Testis (tissue), 3 donors: ENCODE results near the gene LRRC26. TPM values are rescaled to one million over a fixed set of nuclear protein-coding genes. Genes with fewer than 3 reads are reported as not detected.
A peak's percentile ranks its signal among the peaks of the same experiment; 100 is the strongest.

ENCODE experiments used
- DNase-seq: peaks from one replicate; pipeline ENCODE4 v3.0.0-alpha.2; 2019
- H3K27ac ChIP-seq, 2 donors: fragments of 200-600 bp; sonication (generic); one replicate each; pipeline ENCODE4 v1.5.1; 2019
- H3K27me3 ChIP-seq: fragments of 200-600 bp; sonication (generic); one replicate; pipeline ENCODE4 v1.5.1; 2019
- H3K36me3 ChIP-seq: fragments of 200-600 bp; sonication (generic); one replicate; pipeline ENCODE4 v1.5.1; 2017; ENCODE audit warnings: low read depth; ENCODE audit errors: missing control alignments
- H3K4me1 ChIP-seq: fragments of 200-600 bp; sonication (generic); one replicate; pipeline ENCODE4 v1.5.1; 2019
- H3K4me3 ChIP-seq, 2 donors: fragments of 200-600 bp; sonication (generic); one replicate each; pipeline ENCODE4 v1.5.1; 2017 to 2019
- H3K9me3 ChIP-seq: fragments of 200-600 bp; sonication (generic); one replicate; pipeline ENCODE4 v1.5.1; 2017
- POLR2A ChIP-seq: fragments of 450-650 bp; IDR thresholded peaks from one replicate; pipeline ENCODE4 v1.6.1; 2017; ENCODE audit warnings: antibody characterized with exemption, mild to moderate bottlenecking, moderate library complexity
- WGBS, 2 donors: methylation state at CpG; one replicate each; pipeline ENCODE4 v1.1.5; 2018; 5-methylcytosine and 5-hydroxymethylcytosine counted together
- intact Hi-C: fragments of 100-400 bp; cut with DNase I; formaldehyde crosslinking; loops from one replicate; pipeline ENCODE4 v1.15.1; 2023; ENCODE audit warnings: low total_unique reads
- polyA plus RNA-seq: library from polyadenylated mRNA; stranded (reverse); fragments of 350-450 nt; fragmentation: Illumina TruSeq; extraction: RNeasy Lipid Tissue Mini Kit (QIAGEN cat#74804); gene quantifications from one replicate; pipeline ENCODE4 v1.2.3, GENCODE V29; 2014; ENCODE audit warnings: low read depth, low replicate concordance; ENCODE audit not compliant: insufficient read depth
- total RNA-seq, 2 donors: library from RNA; depleted of rRNA; stranded (reverse); fragments of >200 nt; gene quantifications; one replicate each; pipeline ENCODE4 v1.2.3, GENCODE V29; 2016
- TF ChIP-seq, protein P1 (sequence below), 3 experiments: fragments of 450-650 bp in 2 of 3; fragments of 200-600 bp in 1 of 3; sonication (generic) in 1 of 3; IDR thresholded peaks; one replicate each; pipeline ENCODE4 v1.5.1; 2016 to 2019; ENCODE audit warnings: antibody characterized with exemption in 3 of 3, mild to moderate bottlenecking in 2 of 3, moderate library complexity in 1 of 3

The LRRC26 gene
- total and polyA plus RNA-seq, 3 donors from 2014 or later: 2.4 to 5.1 TPM; not detected in 1

DNA sequence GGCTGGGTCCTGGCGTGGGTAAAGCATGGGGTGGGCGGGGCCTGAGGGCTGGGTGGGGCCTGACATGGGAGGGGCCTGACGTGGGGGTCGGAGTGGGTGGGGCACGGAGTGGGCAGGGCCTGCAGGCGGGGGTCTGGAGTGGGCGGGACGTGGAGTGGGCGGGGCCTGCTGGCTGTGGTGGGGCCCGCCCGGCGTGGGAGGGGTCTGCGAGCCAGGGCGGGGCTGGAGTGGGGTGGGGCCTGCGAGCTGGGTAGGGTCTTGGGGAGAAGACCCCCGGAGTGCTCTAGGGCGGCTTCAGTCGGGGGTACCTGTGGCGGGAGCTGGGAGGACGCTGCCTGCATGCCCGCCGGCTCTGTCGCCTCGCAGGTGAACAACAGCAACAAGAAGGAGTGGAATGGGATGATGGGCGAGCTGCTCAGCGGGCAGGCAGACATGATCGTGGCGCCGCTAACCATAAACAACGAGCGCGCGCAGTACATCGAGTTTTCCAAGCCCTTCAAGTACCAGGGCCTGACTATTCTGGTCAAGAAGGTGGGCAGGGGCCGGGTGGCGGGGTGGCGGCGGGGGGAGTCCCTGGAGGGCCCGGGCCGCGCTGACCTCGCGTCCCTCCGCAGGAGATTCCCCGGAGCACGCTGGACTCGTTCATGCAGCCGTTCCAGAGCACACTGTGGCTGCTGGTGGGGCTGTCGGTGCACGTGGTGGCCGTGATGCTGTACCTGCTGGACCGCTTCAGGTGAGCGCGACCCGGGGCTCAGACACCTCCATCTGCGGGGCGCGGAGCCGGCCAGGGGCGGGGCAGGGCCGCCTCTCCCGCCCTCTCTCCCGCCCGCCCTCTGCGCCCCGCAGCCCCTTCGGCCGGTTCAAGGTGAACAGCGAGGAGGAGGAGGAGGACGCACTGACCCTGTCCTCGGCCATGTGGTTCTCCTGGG, 8.0 kb downstream of the LRRC26 start:
- Histone ChIP-seq H3K4me3 (peak overlapping the region in 1 of 2 donors; percentile 3), H3K27ac (no peak overlapping the region), H3K27me3 (no peaks in the 10 kb centered on the region), H3K9me3 (no peaks in the 10 kb centered on the region), H3K4me1 (peaks cover 7% of the 10 kb centered on the region), H3K36me3 (no peaks in the 10 kb centered on the region)
- intact Hi-C loops: no loop called here
- WGBS, 2 donors: 0 to 3% methylated on average over 14 to 47 of the region's 71 CpGs
- TF ChIP-seq, protein P1, sequence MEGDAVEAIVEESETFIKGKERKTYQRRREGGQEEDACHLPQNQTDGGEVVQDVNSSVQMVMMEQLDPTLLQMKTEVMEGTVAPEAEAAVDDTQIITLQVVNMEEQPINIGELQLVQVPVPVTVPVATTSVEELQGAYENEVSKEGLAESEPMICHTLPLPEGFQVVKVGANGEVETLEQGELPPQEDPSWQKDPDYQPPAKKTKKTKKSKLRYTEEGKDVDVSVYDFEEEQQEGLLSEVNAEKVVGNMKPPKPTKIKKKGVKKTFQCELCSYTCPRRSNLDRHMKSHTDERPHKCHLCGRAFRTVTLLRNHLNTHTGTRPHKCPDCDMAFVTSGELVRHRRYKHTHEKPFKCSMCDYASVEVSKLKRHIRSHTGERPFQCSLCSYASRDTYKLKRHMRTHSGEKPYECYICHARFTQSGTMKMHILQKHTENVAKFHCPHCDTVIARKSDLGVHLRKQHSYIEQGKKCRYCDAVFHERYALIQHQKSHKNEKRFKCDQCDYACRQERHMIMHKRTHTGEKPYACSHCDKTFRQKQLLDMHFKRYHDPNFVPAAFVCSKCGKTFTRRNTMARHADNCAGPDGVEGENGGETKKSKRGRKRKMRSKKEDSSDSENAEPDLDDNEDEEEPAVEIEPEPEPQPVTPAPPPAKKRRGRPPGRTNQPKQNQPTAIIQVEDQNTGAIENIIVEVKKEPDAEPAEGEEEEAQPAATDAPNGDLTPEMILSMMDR (IDR thresholded peaks at IDR 0.05): no peak
- TF ChIP-seq POLR2A: no peak
- no peak for DNase-seq

DNA sequence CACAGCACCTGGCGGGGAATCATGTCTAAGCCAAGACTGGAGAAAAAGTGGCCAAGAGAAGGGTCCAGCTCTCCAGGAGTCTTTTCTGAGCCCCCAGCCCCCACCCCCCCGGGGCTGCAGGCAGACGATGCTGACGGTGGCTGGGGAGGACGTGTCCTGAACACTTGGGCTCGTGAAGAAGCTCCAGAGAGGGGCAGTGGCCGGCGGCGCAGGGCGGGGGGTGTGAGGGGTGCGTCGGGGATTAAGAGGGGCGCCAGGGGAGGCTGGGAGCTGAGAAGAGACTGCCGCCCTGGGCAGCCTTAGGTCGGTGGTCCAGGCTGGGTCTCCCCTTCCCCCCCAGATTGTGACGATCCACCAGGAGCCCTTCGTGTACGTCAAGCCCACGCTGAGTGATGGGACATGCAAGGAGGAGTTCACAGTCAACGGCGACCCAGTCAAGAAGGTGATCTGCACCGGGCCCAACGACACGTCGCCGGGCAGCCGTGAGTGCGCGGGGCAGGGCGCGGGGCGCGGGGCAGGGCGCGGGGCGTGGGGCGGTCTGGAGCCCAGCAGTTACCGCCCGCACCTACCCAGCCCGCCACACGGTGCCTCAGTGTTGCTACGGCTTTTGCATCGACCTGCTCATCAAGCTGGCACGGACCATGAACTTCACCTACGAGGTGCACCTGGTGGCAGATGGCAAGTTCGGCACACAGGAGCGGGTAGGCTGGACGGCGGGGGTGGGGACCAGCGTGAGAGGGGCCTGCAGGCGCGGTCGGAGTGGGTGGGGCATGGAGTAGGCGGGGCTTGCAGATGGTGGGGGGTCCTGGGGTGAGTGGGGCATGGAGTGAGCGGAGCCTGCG, 8.9 kb downstream of the LRRC26 start:
- WGBS, 2 donors: 17 to 27% methylated on average over 42 to 56 of the region's 56 CpGs

DNA sequence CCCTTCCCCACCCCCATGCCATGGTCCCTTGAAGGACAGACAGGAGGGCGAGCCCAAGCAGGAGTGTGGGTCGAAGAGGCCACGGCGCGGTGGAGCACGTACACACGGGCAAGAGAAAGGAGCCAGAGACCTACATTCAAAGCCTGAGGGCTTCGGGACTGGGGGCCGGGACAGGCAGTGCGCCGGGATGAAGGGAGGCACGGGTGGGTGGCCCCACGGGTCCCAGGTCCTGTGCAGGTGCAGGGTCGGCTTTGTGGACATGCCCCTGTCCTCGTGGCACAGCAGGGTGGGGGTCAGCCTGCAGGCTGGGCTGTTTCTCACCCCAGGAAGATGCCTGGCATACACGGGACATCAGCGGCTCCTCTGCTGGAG, 9.8 kb downstream of the LRRC26 start:
- Histone ChIP-seq H3K4me3 (no peak overlapping the region), H3K36me3 (no peaks in the 10 kb centered on the region), H3K9me3 (no peaks in the 10 kb centered on the region), H3K4me1 (peaks cover 11% of the 10 kb centered on the region), H3K27me3 (no peaks in the 10 kb centered on the region), H3K27ac (no peak overlapping the region)
- intact Hi-C loops: no loop called here
- no peak for TF ChIP-seq POLR2A
- TF ChIP-seq, protein P1 (IDR thresholded peaks at IDR 0.05): no peak
- DNase-seq: no peak
- WGBS, 2 donors: 57 to 65% methylated on average over 17 of the region's 17 CpGs

More for the DNA sequence above, 8.9 kb downstream of the LRRC26 start:
- Histone ChIP-seq H3K27me3 (no peaks in the 10 kb centered on the region), H3K4me3 (no peak overlapping the region), H3K4me1 (peaks cover 11% of the 10 kb centered on the region), H3K36me3 (no peaks in the 10 kb centered on the region), H3K9me3 (no peaks in the 10 kb centered on the region), H3K27ac (no peak overlapping the region)
- TF ChIP-seq POLR2A: no peak
- TF ChIP-seq, protein P1 (IDR thresholded peaks at IDR 0.05): no peak
- no peak for DNase-seq
- intact Hi-C loops: no loop called here

- WGBS, 2 donors: 45 to 57% methylated on average over 14 of the region's 14 CpGs
- intact Hi-C loops: no loop called here
- DNase-seq: no peak
- no peak overlapping the region for H3K4me3 ChIP-seq
- H3K27me3 ChIP-seq: no peaks in the 10 kb centered on the region
- no peak overlapping the region for H3K27ac ChIP-seq
- H3K36me3 ChIP-seq: no peaks in the 10 kb centered on the region
- peaks cover 11% of the 10 kb centered on the region for H3K4me1 ChIP-seq
- no peak for TF ChIP-seq POLR2A
- TF ChIP-seq, protein P1 (IDR thresholded peaks at IDR 0.05): no peak
- H3K9me3 ChIP-seq: no peaks in the 10 kb centered on the region
Measured at GRCh38 chr9:137159105-137160053, 10.5 kb downstream of the LRRC26 start.
